Panc1 (cell line): ENCODE data around the gene PLEKHF1.

Experiments
- CTCF ChIP-seq: fragments of 450-650 bp; IDR thresholded peaks from 2 replicates; pipeline ENCODE4 v1.5.1; 2017; ENCODE audit warnings: mild to moderate bottlenecking
- TCF7L2 ChIP-seq: IDR thresholded peaks from 2 replicates; pipeline ENCODE4 v1.6.1; 2011; ENCODE audit warnings: mild to moderate bottlenecking, low read depth, low read length, inconsistent platforms

DNA sequence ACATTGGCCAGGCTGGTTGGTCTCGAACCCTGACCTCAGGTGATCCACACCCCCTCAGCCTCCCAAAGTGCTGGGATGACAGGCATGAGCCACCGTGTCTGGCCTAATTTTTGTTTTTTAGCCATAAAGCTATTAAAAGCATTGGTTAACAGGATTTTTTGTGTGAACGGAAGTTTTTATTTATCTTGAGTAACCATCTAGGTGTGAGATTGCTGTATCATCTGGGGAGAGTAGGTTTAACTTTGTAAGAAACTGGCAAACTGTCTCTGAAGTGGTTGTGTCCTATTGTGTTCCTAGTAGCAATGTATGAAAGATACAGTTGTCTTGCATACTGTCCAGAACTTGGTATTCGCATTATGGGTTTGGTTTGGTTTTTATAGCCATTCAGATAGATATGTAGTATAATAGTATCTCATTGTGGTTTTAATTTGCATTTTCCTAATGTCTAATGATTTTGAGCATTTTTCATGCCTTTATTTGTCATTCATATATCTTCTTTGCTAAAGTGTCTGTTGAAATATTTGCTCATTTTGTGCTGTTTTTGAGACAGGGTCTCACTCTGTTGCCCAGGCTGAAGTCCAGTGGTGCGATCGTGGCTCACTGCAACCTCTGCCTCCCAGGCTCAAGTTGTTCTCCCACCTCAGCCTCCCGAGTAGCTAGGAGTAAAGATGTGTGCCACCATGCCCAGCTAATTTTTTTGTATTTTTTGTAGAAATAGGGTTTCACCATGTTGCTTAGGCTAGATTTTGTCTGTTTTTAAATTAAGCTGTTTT, 13.5 kb upstream of the PLEKHF1 start:
- TF ChIP-seq CTCF (no peak), TCF7L2 (no peak)
